Left kidney (tissue), 2 donors: ENCODE results near the gene GNAL. TPM values are rescaled to one million over a fixed set of nuclear protein-coding genes. Genes with fewer than 3 reads are reported as not detected.
"Not testable (repeated sequence)": the region's sequence is repeated elsewhere in the genome, so short reads cannot be mapped to it uniquely, and the experiment has no call there.

ENCODE experiments used
- DNase-seq: peaks from one replicate; pipeline ENCODE4 v3.0.0-alpha.2; 2013
- polyA plus RNA-seq: library from polyadenylated mRNA; unstranded; fragments of 120-200 nt; gene quantifications from one replicate; pipeline ENCODE4 v1.2.1, GENCODE V29; 2013; ENCODE audit not compliant: insufficient read length

GNAL gene
- polyA plus RNA-seq, 1 donor, result 4.9 TPM

DNA sequence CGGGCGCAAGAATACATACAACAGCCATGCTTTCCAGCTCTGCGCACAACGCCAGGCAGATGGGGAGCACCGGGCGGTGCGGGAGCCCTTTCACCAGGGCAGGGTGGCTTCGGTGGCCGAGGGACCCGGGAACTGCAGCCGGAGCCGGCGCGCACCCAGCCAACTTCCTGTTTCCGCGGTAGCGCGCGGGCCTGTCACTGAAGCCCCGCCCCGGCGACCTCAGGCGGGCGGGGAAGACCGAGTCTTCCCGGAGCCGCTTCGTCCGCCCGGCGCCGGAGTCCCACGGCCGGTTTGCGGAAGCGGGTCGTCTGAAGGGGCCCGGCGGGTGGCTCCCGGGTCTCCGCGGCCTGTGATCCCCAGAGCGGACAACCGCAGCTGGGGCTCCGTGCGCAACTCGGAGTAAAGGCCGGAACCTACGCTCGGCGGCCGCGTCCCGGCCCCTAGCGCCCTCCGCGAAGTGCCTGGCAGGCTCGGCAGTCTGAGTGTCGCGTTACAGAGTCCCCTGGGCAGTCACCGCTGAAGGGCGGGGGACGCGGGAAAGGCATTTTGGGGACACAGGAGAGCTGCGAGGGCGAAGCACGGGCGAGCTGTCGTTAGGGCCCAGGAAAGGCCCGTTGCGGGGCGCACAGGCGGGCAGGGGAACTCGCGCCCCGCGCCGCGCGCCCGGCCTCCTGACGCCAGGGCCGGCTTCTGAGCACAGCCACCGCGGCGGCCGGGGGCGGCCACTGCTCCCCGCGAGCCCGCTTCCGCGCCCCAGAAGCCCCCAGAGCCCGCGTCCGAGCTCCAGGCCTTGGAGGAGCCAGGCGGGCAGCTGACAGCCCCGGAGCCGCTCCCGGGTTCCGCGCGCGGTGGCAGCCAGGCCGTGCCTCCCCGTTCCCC lies 219.4 kb downstream of the GNAL start, which contains the start of gene MPPE1:
Gene MPPE1 (minus strand): TSS at position 136 of the 879 bp plus-strand sequence. CDS start 11,053 bp downstream, outside the sequence.
- DNase-seq, result peak; percentile 87

DNA sequence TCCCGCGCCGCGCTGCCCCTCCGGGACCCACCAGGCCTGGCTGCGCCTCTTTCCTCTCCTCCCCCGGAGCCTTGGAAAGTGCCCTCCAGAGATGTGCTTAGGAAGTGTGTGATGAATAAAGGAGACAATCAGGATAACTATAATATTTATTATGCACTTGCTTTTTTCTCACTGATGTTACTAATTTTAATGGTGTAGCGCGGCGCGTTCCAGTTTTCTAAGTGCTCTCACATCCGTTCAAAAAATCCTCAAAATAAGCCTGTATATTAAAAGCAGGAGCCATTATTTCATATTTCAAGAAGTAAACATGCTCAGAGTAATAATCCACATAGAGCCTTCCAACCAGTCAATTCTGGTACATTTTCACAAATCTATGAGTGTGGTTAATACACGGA lies 220.0 kb downstream of the GNAL start:
- no peak for DNase-seq

DNA sequence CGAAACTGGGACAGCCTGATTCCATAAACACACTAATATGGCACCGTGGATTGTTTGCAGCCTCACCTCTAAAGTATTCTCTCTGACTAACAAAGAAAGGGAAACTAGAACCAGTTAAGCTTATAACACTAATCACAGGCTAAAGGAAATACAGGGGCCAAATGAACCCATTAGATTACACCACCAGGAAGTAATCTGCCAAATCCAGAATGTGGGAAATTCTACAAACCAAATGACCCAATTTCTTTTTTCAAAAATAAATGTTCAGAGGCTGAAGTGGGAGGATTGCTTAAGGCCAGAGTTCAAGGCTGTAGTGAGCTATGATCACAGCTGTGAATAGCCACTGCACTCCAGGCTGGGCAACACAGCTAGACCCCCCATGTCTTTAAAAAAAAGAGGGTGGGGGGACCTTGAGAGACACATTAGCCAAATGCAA lies 220.5 kb downstream of the GNAL start:
- DNase-seq, result no peak

DNA sequence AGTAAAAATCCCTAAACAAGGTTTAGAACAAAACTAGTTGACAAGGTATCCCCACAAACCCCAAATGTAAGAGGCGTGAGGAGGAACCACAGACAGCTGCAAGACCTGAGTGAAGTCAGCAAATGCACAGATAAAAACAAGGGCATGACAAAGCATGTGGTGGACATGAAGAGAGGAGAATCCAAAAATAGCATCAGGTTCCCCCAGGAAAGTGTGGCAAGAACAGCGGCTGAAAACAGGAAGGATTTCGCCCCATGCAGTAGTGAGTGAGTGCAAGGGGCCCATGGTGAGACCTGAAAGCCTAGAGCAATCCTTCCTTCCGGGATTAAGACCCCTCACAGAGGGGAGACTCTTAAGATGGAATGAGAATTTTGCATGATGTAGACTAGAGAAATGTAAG lies 227.8 kb downstream of the GNAL start:
- DNase-seq, result not testable (repeated sequence)

DNA sequence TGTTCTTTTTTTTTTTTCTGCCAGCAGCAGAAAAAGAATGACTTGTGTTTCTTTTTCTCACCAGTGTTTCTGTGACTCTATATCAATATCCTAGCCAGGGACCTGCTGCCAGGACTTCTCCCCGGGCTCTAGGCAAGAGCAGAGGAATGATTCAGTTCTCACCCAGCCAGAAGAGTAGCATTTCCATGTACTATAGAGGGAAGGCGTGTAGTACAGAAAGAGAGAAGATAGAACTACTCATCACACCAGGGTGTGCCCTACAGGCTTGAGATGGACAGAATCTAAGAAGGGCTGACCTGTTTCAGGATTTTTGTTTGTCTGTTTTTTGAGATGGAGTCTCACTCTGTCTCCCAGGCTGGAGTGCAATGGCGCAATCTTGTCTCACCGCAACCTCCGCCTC lies 230.5 kb downstream of the GNAL start:
- not testable (repeated sequence) for DNase-seq

DNA sequence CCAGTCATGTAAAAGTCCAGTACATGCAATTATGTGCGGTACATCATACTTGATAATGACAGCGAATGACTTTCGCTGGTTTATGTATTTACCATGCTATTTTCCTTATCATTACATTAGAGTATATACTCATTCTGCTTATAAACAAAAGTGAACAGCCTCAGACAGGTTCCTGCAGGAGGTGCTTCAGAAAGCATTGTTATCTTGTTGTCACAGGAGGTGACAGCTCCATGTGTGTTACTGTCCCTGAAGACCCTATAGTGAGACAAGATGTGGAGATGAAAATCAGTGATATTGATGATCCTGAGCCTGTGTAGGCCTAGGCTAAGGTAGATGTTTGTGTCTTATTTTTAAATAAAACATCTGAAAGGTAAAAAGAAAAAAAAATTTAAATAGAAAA lies 234.4 kb downstream of the GNAL start:
- DNase-seq, result no peak

DNA sequence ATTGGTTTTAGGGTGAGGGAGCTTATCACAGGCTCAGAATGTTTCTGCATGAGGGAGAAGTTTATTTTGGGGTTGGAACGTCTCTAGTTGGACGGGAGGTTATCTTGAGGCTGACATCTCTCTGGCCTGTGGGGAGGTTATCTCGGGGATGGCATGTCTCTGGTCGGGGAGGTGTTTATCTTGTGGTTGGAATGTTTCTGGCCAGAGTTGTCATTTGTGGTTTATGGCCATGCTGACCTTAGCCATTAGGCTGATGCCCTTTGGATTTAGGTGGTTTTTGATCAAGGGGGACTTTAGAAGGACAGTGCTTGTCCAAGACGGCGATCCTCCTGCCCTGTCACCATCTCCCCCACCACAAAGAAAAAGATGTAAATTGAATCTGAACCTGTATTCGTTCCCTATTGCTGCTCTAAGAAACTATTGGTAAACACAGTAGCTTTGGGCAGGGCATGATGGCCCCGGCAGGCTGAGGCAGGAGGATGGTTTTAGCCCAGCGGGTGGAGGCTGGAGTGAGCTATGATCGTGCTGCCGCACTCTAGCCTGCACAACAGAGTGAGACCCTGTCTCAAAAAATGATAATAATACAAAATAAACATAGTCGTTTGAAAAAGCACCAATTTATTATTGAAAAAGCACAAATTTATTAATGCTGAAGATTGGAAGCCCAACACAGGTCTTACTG lies 236.9 kb downstream of the GNAL start:
- DNase-seq, result no peak

DNA sequence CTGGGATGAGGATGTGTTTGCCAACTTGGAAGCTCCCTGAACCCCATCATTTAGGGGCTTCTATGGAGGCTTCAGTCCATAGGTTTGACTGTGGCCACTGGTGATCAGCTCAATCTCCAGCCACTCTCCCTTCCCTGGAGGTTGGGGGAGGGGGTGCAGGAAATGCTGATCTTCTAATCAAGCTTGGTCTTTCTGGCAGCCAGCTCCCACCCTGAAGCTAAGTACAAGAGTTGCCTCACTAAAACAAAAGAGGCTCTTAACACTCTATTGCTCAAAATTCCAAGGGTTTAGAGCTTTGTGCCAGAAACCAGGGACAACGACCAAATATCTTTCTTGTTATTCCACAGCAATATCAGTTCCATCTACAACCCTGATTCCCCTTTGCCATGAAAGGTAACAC lies 238.4 kb downstream of the GNAL start:
- no peak for DNase-seq

DNA sequence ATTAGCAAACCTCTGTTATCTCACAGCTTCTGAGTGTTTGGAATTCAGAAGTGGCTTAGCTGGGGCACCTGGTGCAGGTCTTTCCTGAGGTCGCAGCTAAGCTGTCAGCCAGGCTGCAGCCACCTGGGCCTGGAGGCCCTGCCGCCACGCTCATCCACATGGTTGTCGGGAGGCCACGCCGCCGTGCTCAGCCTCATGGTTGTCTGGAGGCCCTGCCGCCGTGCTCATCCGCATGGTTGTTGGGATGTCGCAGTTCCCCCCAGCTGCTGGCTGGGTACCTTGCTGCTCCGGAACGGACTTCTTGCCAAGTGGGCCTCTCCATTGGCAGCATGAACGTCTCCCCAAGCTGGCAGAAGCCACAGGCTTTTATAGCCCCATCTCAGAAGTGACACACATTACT lies 243.3 kb downstream of the GNAL start:
- DNase-seq, result no peak

Other genes with a start within 250 kb of the GNAL start
- not detected for gene SLC35G4, start 79.7 kb upstream of the GNAL start, polyA plus RNA-seq
- gene CHMP1B, start 162.1 kb downstream of the GNAL start, polyA plus RNA-seq, result 43.1 TPM
- gene MPPE1, start 219.1 kb downstream of the GNAL start, polyA plus RNA-seq, result 53.7 TPM